GM10847 (cell line): ENCODE data around the gene FBXW4.
A peak's percentile ranks its signal among the peaks of the same experiment; 100 is the strongest.

ENCODE experiments used
- POLR2A ChIP-seq: IDR thresholded peaks from 2 replicates; pipeline ENCODE4 v1.6.1; 2011; ENCODE audit not compliant: insufficient read length; ENCODE audit errors: extremely low read depth

Gene FBXW4

DNA sequence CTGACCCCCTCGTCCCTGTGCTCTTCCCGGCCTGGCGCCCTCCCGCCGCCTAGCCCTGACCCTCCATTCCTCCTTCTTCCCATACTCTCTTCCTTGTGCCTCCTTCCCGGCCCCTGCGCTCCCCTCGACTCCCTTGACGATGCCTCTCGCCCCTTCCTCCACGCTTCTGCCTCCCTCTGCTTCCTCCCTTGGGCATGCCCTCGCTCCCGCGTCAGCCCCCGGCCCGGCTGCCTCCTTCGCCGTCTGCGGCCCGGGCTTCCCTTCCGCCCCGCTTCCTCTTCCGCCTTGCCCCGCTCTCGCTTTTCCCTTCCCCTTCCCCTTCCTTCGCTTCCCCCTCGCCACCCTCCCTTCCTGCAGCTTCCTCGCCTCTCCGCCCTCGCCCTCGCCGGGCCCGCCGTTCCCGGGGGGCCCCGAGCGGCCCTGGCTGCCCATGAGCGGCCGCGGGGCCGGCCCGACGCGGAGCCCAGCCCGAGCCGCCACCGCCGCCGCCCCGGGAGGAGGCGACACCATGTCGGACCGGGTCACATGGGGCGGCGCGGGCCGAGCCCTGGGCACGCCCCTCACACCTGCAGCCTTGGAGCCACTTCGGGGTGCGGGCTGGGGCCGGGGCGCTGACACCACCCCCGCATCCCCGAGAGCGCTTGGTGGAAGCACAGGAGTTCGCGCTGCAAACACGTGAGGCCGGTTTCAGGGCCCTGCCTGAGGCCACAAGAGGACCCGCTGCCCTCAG lies at the start of gene FBXW4:
Gene FBXW4, minus strand, starts transcription at position 497 of the 730 bp plus-strand sequence. Its CDS starts 65 bp downstream, at position 432.
- peak; percentile 81 for TF ChIP-seq POLR2A

DNA sequence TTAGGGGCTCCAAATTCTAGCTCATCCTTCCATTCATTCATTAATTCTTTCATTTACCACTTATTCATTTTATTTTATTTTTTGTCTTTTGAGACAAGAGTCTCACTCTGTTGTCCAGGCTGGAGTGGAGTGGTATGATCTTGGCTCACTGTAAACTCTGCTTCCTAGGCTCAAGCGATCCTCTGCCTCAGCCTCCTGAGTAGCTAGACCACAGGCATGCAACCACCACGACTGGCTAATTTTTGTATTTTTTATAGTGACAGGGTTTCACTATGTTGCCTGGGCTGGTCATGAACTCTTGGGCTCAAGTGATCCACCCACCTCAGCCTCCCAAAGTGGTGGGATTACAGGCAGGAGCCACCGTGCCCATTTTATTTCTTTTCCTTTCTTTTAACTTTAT lies 49.3 kb upstream of the FBXW4 start:
- TF ChIP-seq POLR2A = no peak

DNA sequence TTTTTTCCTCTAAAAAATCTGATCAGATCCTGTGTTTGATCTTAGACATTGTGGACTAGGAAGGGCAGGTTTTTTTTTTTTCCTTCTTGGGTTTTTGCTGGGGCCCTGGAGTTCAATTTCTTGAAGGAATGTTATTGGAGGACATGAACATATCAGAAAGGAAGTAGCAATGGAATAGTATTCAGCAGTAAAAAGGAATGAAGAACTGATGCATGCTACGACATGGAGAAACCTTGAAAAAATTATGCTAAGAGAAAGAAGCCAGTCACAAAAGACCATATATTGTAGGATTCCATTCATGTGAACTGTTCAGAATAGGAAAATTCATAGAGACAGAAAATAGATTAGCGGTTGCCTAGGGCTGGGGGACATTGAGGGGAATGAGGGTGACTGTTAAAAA lies 47.0 kb upstream of the FBXW4 start:
- TF ChIP-seq POLR2A = no peak

GRCh38 chr10:101736666-101737065 lies 41.7 kb upstream of the FBXW4 start:
- no peak for TF ChIP-seq POLR2A

- TF ChIP-seq POLR2A = no peak
Measured at GRCh38 chr10:101732096-101732495, 37.1 kb upstream of the FBXW4 start.

- TF ChIP-seq POLR2A = no peak
Measured at GRCh38 chr10:101726115-101726387, 31.1 kb upstream of the FBXW4 start.

- no peak for TF ChIP-seq POLR2A
Measured at GRCh38 chr10:101725296-101726114, 30.5 kb upstream of the FBXW4 start.

GRCh38 chr10:101724446-101724845 lies 29.5 kb upstream of the FBXW4 start:
- no peak for TF ChIP-seq POLR2A

- TF ChIP-seq POLR2A = no peak
Measured at GRCh38 chr10:101723176-101723575, 28.2 kb upstream of the FBXW4 start.

DNA sequence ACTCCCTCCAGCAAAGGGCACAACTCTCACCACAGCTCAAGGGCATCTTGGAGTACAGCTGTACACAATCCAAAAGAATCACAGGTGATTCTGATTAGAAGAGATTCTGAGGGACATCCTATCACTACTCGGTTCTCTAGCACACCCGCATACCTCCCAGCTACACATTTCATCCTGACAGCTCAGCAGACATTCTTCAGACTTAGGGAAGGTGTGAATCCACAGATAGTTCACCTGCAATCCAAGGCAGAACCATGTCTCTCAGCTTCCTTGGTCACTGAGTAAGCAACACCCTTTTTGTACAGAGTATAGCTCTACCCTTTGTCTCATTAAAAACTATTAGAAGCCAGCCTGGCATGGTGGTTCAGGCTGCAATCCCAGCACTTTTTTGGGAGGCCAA lies 26.8 kb upstream of the FBXW4 start:
- TF ChIP-seq POLR2A = no peak

DNA sequence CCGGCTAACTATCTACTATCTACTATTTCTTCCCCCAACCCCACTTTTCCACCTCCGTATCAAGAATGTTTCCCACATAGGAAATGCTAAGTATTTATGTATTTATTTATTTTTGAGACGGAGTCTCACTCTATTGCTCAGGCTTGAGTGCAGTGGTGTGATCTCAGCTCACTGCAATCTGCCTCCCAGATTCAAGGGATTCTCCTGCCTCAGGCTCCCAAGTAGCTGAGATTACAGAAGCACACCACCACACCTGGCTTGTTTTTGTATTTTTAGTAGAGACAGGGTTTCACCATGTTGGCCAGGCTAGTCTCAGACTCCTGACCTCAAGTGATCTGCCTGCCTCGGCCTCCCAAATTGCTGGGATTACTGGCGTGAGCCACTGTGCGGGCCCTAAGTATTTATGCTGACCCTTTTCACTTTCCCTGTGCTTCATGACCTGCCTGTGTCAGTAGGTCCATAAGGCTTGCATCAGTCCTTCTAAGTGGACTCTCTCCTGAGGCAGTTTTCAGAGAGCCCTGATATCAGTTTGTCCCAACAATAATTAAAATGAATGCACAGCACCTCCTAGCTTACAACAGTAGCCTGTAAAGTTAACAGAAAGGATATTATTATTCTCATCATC lies 25.7 kb upstream of the FBXW4 start:
- TF ChIP-seq POLR2A = no peak

DNA sequence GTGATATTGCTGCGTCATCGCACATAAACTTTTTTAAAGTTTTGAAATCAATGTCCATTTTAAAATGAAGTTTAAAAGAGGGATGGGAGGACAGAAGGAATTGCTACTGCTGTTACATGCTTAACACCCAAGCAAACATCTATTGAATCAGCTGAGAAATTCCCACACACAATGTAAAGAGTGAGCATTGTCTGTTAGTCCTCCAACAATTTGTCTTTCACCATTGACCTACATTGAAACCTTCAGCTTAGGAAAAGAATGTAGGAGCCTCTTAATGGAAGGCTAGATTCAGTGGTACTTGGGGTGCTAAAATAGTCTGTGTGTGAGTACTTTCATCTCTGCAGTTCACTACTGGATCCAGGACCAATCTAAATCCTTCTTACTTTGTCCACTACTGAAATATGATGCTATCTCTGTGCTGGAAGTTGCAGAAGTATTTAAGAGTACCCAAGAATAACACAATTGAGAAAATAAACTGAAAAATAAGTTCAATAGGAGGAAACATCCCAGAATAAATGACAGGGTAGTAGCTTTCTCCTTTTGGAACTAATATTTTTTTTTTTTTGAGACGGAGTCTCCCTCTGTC lies 23.8 kb upstream of the FBXW4 start:
- no peak for TF ChIP-seq POLR2A

- TF ChIP-seq POLR2A = no peak
Measured at GRCh38 chr10:101716891-101717659, 22.1 kb upstream of the FBXW4 start.

GRCh38 chr10:101712997-101713396 lies 18.0 kb upstream of the FBXW4 start:
- TF ChIP-seq POLR2A = no peak

DNA sequence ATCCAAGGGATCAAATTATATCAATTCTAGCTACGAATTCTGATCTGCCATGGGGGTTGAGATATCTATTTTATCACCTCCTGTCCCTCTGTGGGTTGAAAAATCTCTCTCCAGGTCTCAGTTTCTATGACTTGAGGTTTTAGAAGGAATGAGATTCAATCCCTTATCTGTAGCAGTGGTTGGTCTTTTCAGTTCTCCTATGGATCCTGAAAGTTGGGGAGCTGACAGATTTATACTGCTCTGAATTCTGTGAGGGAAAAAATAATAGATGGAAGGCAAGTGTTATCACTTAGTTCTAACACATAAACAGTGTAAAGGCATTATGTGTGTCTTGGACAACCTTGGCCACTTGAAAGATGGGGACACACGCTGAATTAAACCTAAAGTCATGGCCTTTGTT lies 15.8 kb upstream of the FBXW4 start:
- TF ChIP-seq POLR2A = no peak
